H1 (cell line): Measurements from ENCODE around the gene R3HDML. TPM values are rescaled to one million over a fixed set of nuclear protein-coding genes. Genes with fewer than 3 reads are reported as not detected.

Experiments used
- CTCF ChIA-PET: fragments of 300-600 bp; sonication (Branson Sonifier 250); formaldehyde crosslinking; loops from one replicate; lab custom pipeline; 2021; ENCODE audit not compliant: partially characterized antibody; lab: Charles Lee
- POLR2A ChIA-PET: fragments of 300-600 bp; sonication (Branson Sonifier 250); formaldehyde crosslinking; loops from one replicate; lab custom pipeline; 2021; ENCODE audit warnings: inconsistent platforms; ENCODE audit not compliant: partially characterized antibody; lab: Charles Lee
- DNase-seq, 2 experiments: peaks; one replicate each; pipeline versions ENCODE4 v3.0.0 to v3.0.0-alpha.2; 2010 to 2022; ENCODE audit warnings: low spot score in 2 of 2, low read depth in 1 of 2, mixed read lengths in 1 of 2
- FAIRE-seq: peaks from 2 replicates; lab custom pipeline; 2011; peaks lifted over from hg19 to GRCh38; lab: Jason Lieb, UNC
- H2AFZ ChIP-seq: 2 replicates; pipeline ENCODE4 v1.8.1; 2012; ENCODE audit warnings: low read length, inconsistent platforms
- H2AK5ac ChIP-seq: 2 replicates; pipeline ENCODE4 v1.6.1; 2013; ENCODE audit warnings: low read depth, low read length
- H2BK120ac ChIP-seq: replicated peaks from 2 replicates; pipeline ENCODE3; 2013; ENCODE audit warnings: low read depth, low read length, inconsistent platforms
- H2BK12ac ChIP-seq: 2 replicates; pipeline ENCODE4 v1.6.1; 2013; ENCODE audit warnings: low read depth, low read length
- H2BK15ac ChIP-seq: 2 replicates; pipeline ENCODE4 v1.6.1; 2013; ENCODE audit warnings: low read length
- H2BK20ac ChIP-seq: 2 replicates; pipeline ENCODE4 v1.6.1; 2013; ENCODE audit warnings: low read length
- H2BK5ac ChIP-seq: 2 replicates; pipeline ENCODE4 v1.6.1; 2013; ENCODE audit warnings: low read depth, low read length
- H3K14ac ChIP-seq: 2 replicates; pipeline ENCODE4 v1.6.1; 2013; ENCODE audit warnings: inconsistent platforms; ENCODE audit not compliant: insufficient read length
- H3K18ac ChIP-seq: 2 replicates; pipeline ENCODE4 v1.6.1; 2013; ENCODE audit warnings: low read length; ENCODE audit errors: extremely low read depth
- H3K23ac ChIP-seq: 2 replicates; pipeline ENCODE4 v1.6.1; 2013; ENCODE audit warnings: inconsistent platforms; ENCODE audit not compliant: insufficient read length
- H3K23me2 ChIP-seq: 2 replicates; pipeline ENCODE4 v1.6.1; 2013; ENCODE audit warnings: low read depth, low read length
- H3K27ac ChIP-seq: 2 replicates; pipeline ENCODE4 v1.6.1; 2011; ENCODE audit warnings: low read depth, low read length, inconsistent platforms
- H3K27me3 ChIP-seq, 4 experiments: replicated peaks in 1 of 4; 1 replicate in 1 of 4; 2 replicates in 3 of 4; pipeline versions ENCODE4 v1.6.1 to v1.8.1; 2011 to 2013; ENCODE audit warnings: low read length in 3 of 4, mild to moderate bottlenecking in 3 of 4, inconsistent platforms in 2 of 4, mixed read lengths in 2 of 4, moderate library complexity in 1 of 4; ENCODE audit not compliant: control insufficient read depth in 3 of 4, insufficient read depth in 3 of 4; ENCODE audit errors: extremely low read depth in 1 of 4
- H3K36me3 ChIP-seq, 4 experiments: 2 replicates each; pipeline versions ENCODE4 v1.6.1 to v1.8.1; 2011 to 2013; ENCODE audit warnings: mild to moderate bottlenecking in 4 of 4, low read length in 3 of 4, moderate library complexity in 2 of 4, control low read depth in 1 of 4, inconsistent platforms in 1 of 4; ENCODE audit not compliant: insufficient read depth in 4 of 4, control insufficient read depth in 2 of 4
- H3K4ac ChIP-seq: replicated peaks from 2 replicates; pipeline ENCODE3; 2013; ENCODE audit warnings: low read length, low read depth, mixed read lengths, inconsistent platforms; ENCODE audit not compliant: insufficient read length
- H3K4me1 ChIP-seq, 4 experiments: replicated peaks in 1 of 4; 1 replicate in 1 of 4; 2 replicates in 3 of 4; pipeline versions ENCODE4 v1.6.1 to v1.8.1; 2011 to 2013; ENCODE audit warnings: low read length in 3 of 4, inconsistent platforms in 2 of 4, mixed read lengths in 1 of 4; ENCODE audit not compliant: insufficient read depth in 4 of 4, control insufficient read depth in 3 of 4
- H3K4me2 ChIP-seq, 2 experiments: 2 replicates each; pipeline versions ENCODE4 v1.6.1 to v1.8.1; 2011 to 2013; ENCODE audit warnings: low read depth in 2 of 2, low read length in 2 of 2, control low read depth in 1 of 2, inconsistent platforms in 1 of 2, mild to moderate bottlenecking in 1 of 2; ENCODE audit not compliant: insufficient read depth in 1 of 2
- H3K4me3 ChIP-seq, 4 experiments: fragments of 200-600, 300-600 bp in 1 of 4; sonication (generic), shearing (Covaris generic), sonication (Bioruptor Twin) in 1 of 4; 2 replicates each; pipeline versions ENCODE4 v1.5.1 to v1.8.1; 2011 to 2016; ENCODE audit warnings: low read length in 4 of 4, low read depth in 3 of 4, control low read depth in 2 of 4, inconsistent platforms in 2 of 4, mild to moderate bottlenecking in 2 of 4, mixed read lengths in 1 of 4, moderate library complexity in 1 of 4; ENCODE audit not compliant: insufficient read depth in 2 of 4; ENCODE audit errors: extremely low read depth in 1 of 4
- H3K56ac ChIP-seq: replicated peaks from 2 replicates; pipeline ENCODE3; 2013; ENCODE audit warnings: low read depth, mild to moderate bottlenecking, mixed read lengths, low read length, inconsistent platforms; ENCODE audit not compliant: insufficient read length
- H3K79me1 ChIP-seq: 2 replicates; pipeline ENCODE4 v1.6.1; 2013; ENCODE audit warnings: low read depth, low read length, control low read depth
- H3K79me2 ChIP-seq, 2 experiments: 2 replicates each; pipeline versions ENCODE4 v1.6.1 to v1.8.1; 2012 to 2013; ENCODE audit warnings: low read length in 2 of 2, mild to moderate bottlenecking in 2 of 2, inconsistent platforms in 1 of 2; ENCODE audit not compliant: insufficient read depth in 2 of 2, control insufficient read depth in 1 of 2
- H3K9ac ChIP-seq, 4 experiments: replicated peaks in 1 of 4; 1 replicate in 1 of 4; 2 replicates in 3 of 4; pipeline versions ENCODE4 v1.6.1 to v1.8.1; 2011 to 2013; ENCODE audit warnings: low read depth in 3 of 4, low read length in 3 of 4, control low read depth in 2 of 4, mild to moderate bottlenecking in 2 of 4, moderate library complexity in 2 of 4, inconsistent platforms in 1 of 4; ENCODE audit errors: extremely low read depth in 1 of 4
- H3K9me3 ChIP-seq, 2 experiments: 2 replicates each; pipeline versions ENCODE4 v1.6.1 to v1.8.1; 2012 to 2013; ENCODE audit warnings: mild to moderate bottlenecking in 2 of 2, moderate library complexity in 2 of 2, control low read depth in 1 of 2, inconsistent platforms in 1 of 2, low read depth in 1 of 2, low read length in 1 of 2, mixed read lengths in 1 of 2; ENCODE audit not compliant: insufficient read depth in 2 of 2
- H4K20me1 ChIP-seq, 2 experiments: replicated peaks in 1 of 2; 2 replicates each; pipeline versions ENCODE3 to v1.8.1; 2011 to 2013; ENCODE audit warnings: inconsistent platforms in 2 of 2, low read length in 2 of 2, mild to moderate bottlenecking in 1 of 2; ENCODE audit not compliant: insufficient read depth in 2 of 2, control insufficient read depth in 1 of 2
- H4K5ac ChIP-seq: 2 replicates; pipeline ENCODE4 v1.6.1; 2013; ENCODE audit warnings: low read length, low read depth, mixed read lengths, inconsistent platforms; ENCODE audit not compliant: insufficient read length
- H4K8ac ChIP-seq: 2 replicates; pipeline ENCODE4 v1.8.0; 2013; ENCODE audit warnings: mild to moderate bottlenecking, moderate library complexity, low read length, inconsistent platforms; ENCODE audit not compliant: insufficient read depth; ENCODE audit errors: extremely low read depth
- H4K91ac ChIP-seq: replicated peaks from 2 replicates; pipeline ENCODE3; 2013; ENCODE audit warnings: low read length, mixed read lengths, inconsistent platforms; ENCODE audit not compliant: insufficient read length
- SAP30 ChIP-seq: fragments of 300-600 bp; sonication (generic); IDR thresholded peaks from 2 replicates; pipeline ENCODE4 v1.7.1; 2012; ENCODE audit warnings: low read length, moderate library complexity, mild to moderate bottlenecking, inconsistent platforms; ENCODE audit not compliant: insufficient read depth, insufficient replicate concordance
- SRF ChIP-seq: IDR thresholded peaks from 2 replicates; pipeline ENCODE4 v1.6.1; 2011; ENCODE audit warnings: mild to moderate bottlenecking, low read depth, low read length, moderate library complexity
- TBP ChIP-seq: IDR thresholded peaks from 2 replicates; pipeline ENCODE4 v1.6.1; 2011; ENCODE audit warnings: low read depth, low read length, improper control_type of control experiment
- USF2 ChIP-seq: IDR thresholded peaks from 2 replicates; pipeline ENCODE4 v1.6.1; 2011; ENCODE audit warnings: low read length, improper control_type of control experiment
- WGBS, 2 experiments: shearing (Covaris generic) in 1 of 2; methylation state at CpG; one replicate each; pipeline versions ENCODE4 v1.1.6 to v1.1.7; 2013 to 2015; ENCODE audit warnings: low lambda C conversion rate in 2 of 2, mixed read lengths in 2 of 2, inconsistent platforms in 1 of 2, low coverage in 1 of 2, missing lambda C conversion rate in 1 of 2; ENCODE audit not compliant: insufficient replicate concordance in 2 of 2, insufficient coverage in 1 of 2, insufficient read length in 1 of 2; ENCODE audit errors: extremely low coverage in 1 of 2, missing lambda C conversion rate in 1 of 2; 5-methylcytosine and 5-hydroxymethylcytosine counted together
- polyA plus RNA-seq, 7 experiments: library from polyadenylated mRNA; depleted of rRNA in 3 of 7; stranded (reverse) in 5 of 7; unstranded in 2 of 7; fragments of >200 nt in 5 of 7; fragments of 200-250 nt in 2 of 7; gene quantifications; 1 replicate in 5 of 7; 2 replicates in 1 of 7; 4 replicates in 1 of 7; pipeline versions ENCODE4 v1.2.1 to v1.2.3, GENCODE V29; 2011 to 2013; ENCODE audit warnings: missing spikeins in 2 of 7, mixed read lengths in 2 of 7
- total RNA-seq: library from RNA; stranded (reverse); fragmentation: NEBNext Ultra II Directional; extraction: Animal tissue kit (Norgen Biotek cat#: 25700); gene quantifications from 2 replicates; pipeline ENCODE4 v1.2.1, GENCODE V29; 2021

Gene R3HDML
- total and polyA plus RNA-seq, 2 of the 8 experiments (the other 6 are each of a cell fraction or from before 2014, with no cell fraction given): not detected

GRCh38 chr20:44389871-44390270, 53.0 kb downstream of the R3HDML start:
- ChIA-PET POLR2A (no interaction called here), CTCF (interaction anchor here (0.6 to 4.6 kb wide), 15 partner anchors 14 to 342 kb away, joined by 3 to 46 read pairs (median 9); no protein-coding TSS in a partner anchor)
- no peaks in the 10 kb centered on the region for H3K9me3 ChIP-seq
- no peak overlapping the region for H4K5ac ChIP-seq
- H4K20me1 ChIP-seq: no peaks in the 10 kb centered on the region
- H3K4me1 ChIP-seq: peaks cover 0 to 5% (median 2%) of the 10 kb centered on the region in 4 experiments; a peak in 3 of 7 replicates
- H3K27ac ChIP-seq: no peak overlapping the region
- H2AFZ ChIP-seq: no peak overlapping the region
- H3K79me2 ChIP-seq: no peaks in the 10 kb centered on the region
- H2BK15ac ChIP-seq: no peak overlapping the region
- H3K27me3 ChIP-seq: peaks cover 0 to 4% (median 0%) of the 10 kb centered on the region in 4 experiments; a peak in 3 of 7 replicates
- H3K4me2 ChIP-seq: no peak overlapping the region
- no peak overlapping the region; a peak in 1 of 7 replicates for H3K9ac ChIP-seq
- no peak overlapping the region for H3K18ac ChIP-seq
- H2BK12ac ChIP-seq: no peak overlapping the region
- no peaks in the 10 kb centered on the region for H3K36me3 ChIP-seq
- no peak overlapping the region for H3K56ac ChIP-seq
- no peak overlapping the region for H2BK20ac ChIP-seq
- H3K14ac ChIP-seq: no peak overlapping the region
- 87% methylated on average over 6 of the region's 6 CpGs; no CpG with 5 or more reads in 1 of the 2 experiments for WGBS, 2 experiments
- no peak overlapping the region for H4K91ac ChIP-seq
- no peak overlapping the region for H2BK5ac ChIP-seq
- no peak overlapping the region for H2AK5ac ChIP-seq
- no peak for FAIRE-seq
- no peak for DNase-seq
- no peak overlapping the region for H3K4ac ChIP-seq
- TF ChIP-seq TBP: no peak
- TF ChIP-seq SAP30: no peak
- no peak for TF ChIP-seq USF2
- no peak for TF ChIP-seq SRF
- H3K4me3 ChIP-seq: no peak overlapping the region
- H3K79me1 ChIP-seq: no peaks in the 10 kb centered on the region
- no peak overlapping the region for H3K23ac ChIP-seq
- no peak overlapping the region for H2BK120ac ChIP-seq
- H3K23me2 ChIP-seq: no peaks in the 10 kb centered on the region
- H4K8ac ChIP-seq: no peak overlapping the region
